HCT116 (cell line): ENCODE measurements around the gene SPIRE1. TPM values are rescaled to one million over a fixed set of nuclear protein-coding genes. Genes with fewer than 3 reads are reported as not detected.

ENCODE experiments used
- ATAC-seq: fragments of 200-7000 bp; cut with Tn5 transposase; 2 replicates; pipeline ENCODE4 v1.9.1; 2020; ENCODE audit warnings: mild to moderate bottlenecking, moderate library complexity
- BruUV-seq: library from RNA; stranded (reverse); fragments of 400-500 nt; replicated peaks from 2 replicates; lab custom pipeline; 2021; lab: Mats Ljungman, UMichigan
- CTCF ChIA-PET: fragments of 300-600 bp; sonication (Branson Sonifier 250); formaldehyde crosslinking; loops from one replicate; lab custom pipeline; 2021; ENCODE audit warnings: antibody characterized with exemption; lab: Charles Lee
- POLR2A ChIA-PET: fragments of 300-600, 350-600 bp; sonication (Branson Sonifier 250); formaldehyde crosslinking; loops from one replicate; lab custom pipeline; 2021; ENCODE audit warnings: antibody characterized with exemption; lab: Charles Lee
- RAD21 ChIA-PET, 2 experiments: fragments of 300-600 bp; sonication (Branson Sonifier 250); formaldehyde crosslinking; loops; one replicate each; lab custom pipeline; 2023; ENCODE audit warnings: low total read pairs in 2 of 2; ENCODE audit not compliant: uncharacterized antibody in 2 of 2, unreplicated experiment in 2 of 2, low non-redundant PET in 1 of 2; lab: Charles Lee
- DNase-seq: peaks from one replicate; pipeline ENCODE4 v3.0.0-alpha.2; 2010; ENCODE audit warnings: low read depth, low spot score
- H2AFZ ChIP-seq: fragments of 200-600 bp; shearing (Covaris generic), sonication (generic); 2 replicates; pipeline ENCODE4 v1.6.1; 2017; ENCODE audit warnings: low read depth, mixed run types, mixed read lengths, antibody characterized with exemption, low read length; ENCODE audit not compliant: poor library complexity, severe bottlenecking
- H3K27ac ChIP-seq: 2 replicates; pipeline ENCODE4 v1.5.1; 2012; ENCODE audit warnings: low read depth, low read length
- H3K27me3 ChIP-seq: fragments of 200-600 bp; sonication (generic); 2 replicates; pipeline ENCODE4 v1.6.1; 2016; ENCODE audit warnings: mixed run types, low read length, mixed read lengths; ENCODE audit not compliant: insufficient read depth
- H3K36me3 ChIP-seq, 2 experiments: fragments of 200-500 bp in 1 of 2; fragments of 200-600 bp in 1 of 2; sonication (Bioruptor generic) in 1 of 2; sonication (generic) in 1 of 2; 2 replicates each; pipeline versions ENCODE4 v1.5.1 to v1.6.1; 2014 to 2016; ENCODE audit warnings: low read length in 2 of 2, inconsistent platforms in 1 of 2, mixed read lengths in 1 of 2, mixed run types in 1 of 2; ENCODE audit not compliant: insufficient read depth in 2 of 2, control insufficient read depth in 1 of 2
- H3K4me1 ChIP-seq, 2 experiments: fragments of 200-600 bp in 1 of 2; sonication (generic) in 1 of 2; 2 replicates each; pipeline versions ENCODE4 v1.5.1 to v1.6.1; 2012 to 2017; ENCODE audit warnings: low read length in 2 of 2, inconsistent platforms in 1 of 2, mild to moderate bottlenecking in 1 of 2, mixed read lengths in 1 of 2, mixed run types in 1 of 2, moderate library complexity in 1 of 2; ENCODE audit not compliant: insufficient read depth in 2 of 2, control insufficient read depth in 1 of 2
- H3K4me2 ChIP-seq: fragments of 200-600 bp; sonication (generic); 2 replicates; pipeline ENCODE4 v1.6.1; 2017; ENCODE audit warnings: mixed run types, low read length, mixed read lengths
- H3K4me3 ChIP-seq, 2 experiments: fragments of 200-600 bp in 1 of 2; sonication (generic) in 1 of 2; replicated peaks in 1 of 2; 2 replicates each; pipeline ENCODE4 v1.5.1; 2011 to 2016; ENCODE audit warnings: low read length in 2 of 2, control low read depth in 1 of 2, low read depth in 1 of 2, mild to moderate bottlenecking in 1 of 2, mixed read lengths in 1 of 2, mixed run types in 1 of 2
- H3K79me2 ChIP-seq: fragments of 200-600 bp; sonication (generic); 2 replicates; pipeline ENCODE4 v1.6.1; 2017; ENCODE audit warnings: mild to moderate bottlenecking, mixed run types, low read length, moderate library complexity, mixed read lengths; ENCODE audit not compliant: insufficient read depth
- H3K9ac ChIP-seq: fragments of 200-600 bp; sonication (generic); 2 replicates; pipeline ENCODE4 v1.6.1; 2016; ENCODE audit warnings: low read length, mixed read lengths
- H3K9me2 ChIP-seq: fragments of 200-600 bp; sonication (generic), shearing (Covaris generic); 2 replicates; pipeline ENCODE4 v1.6.1; 2017; ENCODE audit warnings: mixed run types, mild to moderate bottlenecking, moderate library complexity; ENCODE audit not compliant: insufficient read depth
- H3K9me3 ChIP-seq, 2 experiments: fragments of 200-500 bp in 1 of 2; fragments of 200-600 bp in 1 of 2; sonication (Bioruptor generic) in 1 of 2; sonication (generic) in 1 of 2; 2 replicates each; pipeline ENCODE4 v1.6.1; 2014 to 2017; ENCODE audit warnings: low read length in 2 of 2, mixed read lengths in 2 of 2, inconsistent platforms in 1 of 2, low read depth in 1 of 2, mild to moderate bottlenecking in 1 of 2, mixed run types in 1 of 2, moderate library complexity in 1 of 2; ENCODE audit not compliant: control insufficient read depth in 1 of 2, insufficient read depth in 1 of 2
- H4K20me1 ChIP-seq: fragments of 200-600 bp; sonication (generic), shearing (Covaris generic); 2 replicates; pipeline ENCODE4 v1.6.1; 2017; ENCODE audit warnings: mixed run types, mild to moderate bottlenecking, moderate library complexity; ENCODE audit not compliant: insufficient read depth
- ATF3 ChIP-seq: IDR thresholded peaks from 2 replicates; pipeline ENCODE4 v1.6.1; 2012
- CBX3 ChIP-seq: IDR thresholded peaks from 2 replicates; pipeline ENCODE4 v1.6.1; 2012; ENCODE audit warnings: low read depth
- CEBPB ChIP-seq: IDR thresholded peaks from 2 replicates; pipeline ENCODE4 v1.6.1; 2012; ENCODE audit warnings: low read depth
- CTCF ChIP-seq, 3 experiments: fragments of 200-600 bp in 1 of 3; sonication (generic) in 1 of 3; IDR thresholded peaks in 2 of 3; conservative IDR thresholded peaks in 1 of 3; 2 replicates each; pipeline ENCODE4 v1.5.1; 2012 to 2017; ENCODE audit warnings: low read depth in 2 of 3, low read length in 2 of 3, antibody characterized with exemption in 1 of 3, borderline replicate concordance in 1 of 3, control low read depth in 1 of 3, mild to moderate bottlenecking in 1 of 3, mixed read lengths in 1 of 3, mixed run types in 1 of 3, moderate library complexity in 1 of 3; ENCODE audit not compliant: insufficient read depth in 1 of 3
- EZH2 ChIP-seq: fragments of 200-600 bp; sonication (generic); IDR thresholded peaks from 2 replicates; pipeline ENCODE4 v1.6.1; 2017; ENCODE audit warnings: antibody characterized with exemption, mixed run types
- EZH2phosphoT487 ChIP-seq: fragments of 200-600 bp; IDR thresholded peaks from 2 replicates; pipeline ENCODE4 v1.6.1; 2018; ENCODE audit warnings: antibody characterized with exemption, borderline replicate concordance
- MAX ChIP-seq: IDR thresholded peaks from 2 replicates; pipeline ENCODE4 v1.6.1; 2012
- REST ChIP-seq: IDR thresholded peaks from 2 replicates; pipeline ENCODE4 v1.6.1; 2012; ENCODE audit warnings: low read depth
- SRF ChIP-seq: IDR thresholded peaks from 2 replicates; pipeline ENCODE4 v1.6.1; 2012; ENCODE audit warnings: low read depth
- TCF7L2 ChIP-seq: IDR thresholded peaks from 2 replicates; pipeline ENCODE4 v1.7.0; 2011; ENCODE audit warnings: borderline replicate concordance, inconsistent platforms; ENCODE audit not compliant: insufficient read depth, insufficient read length; ENCODE audit errors: extremely low read depth
- YY1 ChIP-seq: IDR thresholded peaks from 2 replicates; pipeline ENCODE4 v1.6.1; 2011; ENCODE audit warnings: low read length, low read depth, moderate library complexity, mild to moderate bottlenecking; ENCODE audit not compliant: insufficient replicate concordance; ENCODE audit errors: extremely low read depth
- ZFX ChIP-seq: fragments of 450-650 bp; IDR thresholded peaks from 2 replicates; pipeline ENCODE4 v1.6.1; 2017
- ZNF274 ChIP-seq: fragments of 200-500 bp; sonication (Bioruptor generic); IDR thresholded peaks from 2 replicates; pipeline ENCODE4 v1.6.1; 2014; ENCODE audit warnings: mild to moderate bottlenecking, low read depth, low read length, inconsistent platforms
- intact Hi-C: fragments of 100-400 bp; cut with micrococcal nuclease; formaldehyde crosslinking; loops from 2 replicates; pipeline ENCODE4 v1.10.0; 2022
- total RNA-seq: library from RNA; stranded (reverse); gene quantifications from one replicate; pipeline ENCODE4 v1.2.1, GENCODE V29; 2021; ENCODE audit not compliant: unreplicated experiment

The SPIRE1 gene
- total RNA-seq, 1 experiment from 2014 or later, result 26.6 TPM

- no peak for TF ChIP-seq CEBPB
- TF ChIP-seq ATF3, result no peak
- no peak for TF ChIP-seq SRF
- TF ChIP-seq YY1, result no peak
Measured at GRCh38 chr18:12702221-12703095, 44.6 kb upstream of the SPIRE1 start, which contains the start of the genes CEP76 and PSMG2 (continued).

GRCh38 chr18:12701161-12701560 is 43.3 kb upstream of the SPIRE1 start:
- H3K79me2 ChIP-seq, result peaks cover 76% of the 10 kb centered on the region
- BruUV-seq, result no TSS peak
- no peak for ATAC-seq
- TF ChIP-seq REST (no peak), EZH2phosphoT487 (no peak), MAX (no peak), YY1 (no peak), CTCF (IDR thresholded peaks at IDR 0.05 in 2 of 3, conservative IDR thresholded peaks at IDR 0.05 in 1 of 3; ENCODE audit: borderline replicate concordance in 1 of 3, insufficient read depth in 1 of 3, low read depth in 2 of 3, low read length in 2 of 3) (no peak), CBX3 (no peak), TCF7L2 (no peak), ZNF274 (no peak), EZH2 (no peak), ZFX (no peak), ATF3 (no peak)

More at GRCh38 chr18:12701161-12701560, 43.3 kb upstream of the SPIRE1 start:
- intact Hi-C loops, result no loop called here
- peak overlapping the region; percentile 86 for H3K4me2 ChIP-seq
- ChIA-PET RAD21 (no interaction called here), POLR2A (interaction anchor here (2.3 kb wide), 1 partner anchor 182 kb away, joined by 6 read pairs; the partner anchor contains the start of gene PTPN2), CTCF (no interaction called here)
- H3K36me3 ChIP-seq, result peaks cover 12 to 15% of the 10 kb centered on the region in 2 experiments
- H3K27me3 ChIP-seq, result no peaks in the 10 kb centered on the region
- H3K4me1 ChIP-seq, result peaks cover 8 to 24% of the 10 kb centered on the region in 2 experiments; a peak in 3 of 4 replicates
- H2AFZ ChIP-seq, result no peak overlapping the region
- H3K9ac ChIP-seq, result peak overlapping the region; percentile 95
- no peak for DNase-seq
- no peaks in the 10 kb centered on the region for H3K9me2 ChIP-seq
- peak overlapping the region; percentile 95; the same call in 1 of the 2 replicates for H3K27ac ChIP-seq
- H4K20me1 ChIP-seq, result no peaks in the 10 kb centered on the region
- no peaks in the 10 kb centered on the region for H3K9me3 ChIP-seq
- H3K4me3 ChIP-seq, result peak overlapping the region; percentile 90 to 98
